HepG2 (cell line): Measurements from ENCODE around the gene UBE2J1. TPM values are rescaled to one million over a fixed set of nuclear protein-coding genes. Genes with fewer than 3 reads are reported as not detected.

Experiments used
- ATAC-seq: fragments of 200-7000 bp; cut with Tn5 transposase; 3 replicates; pipeline ENCODE4 v1.9.1; 2020; ENCODE audit warnings: mild to moderate bottlenecking, moderate library complexity
- BruUV-seq: library from RNA; stranded (reverse); fragments of 400-500 nt; replicated peaks from 2 replicates; lab custom pipeline; 2021; lab: Mats Ljungman, UMichigan
- CTCF ChIA-PET: fragments of 300-600 bp; formaldehyde crosslinking; extraction: SDS; loops from one replicate; lab custom pipeline; 2021; ENCODE audit warnings: low total read pairs, inconsistent platforms, low intra/inter-chr PET ratio; lab: Yijun Ruan, JAX
- POLR2A ChIA-PET: fragments of 350-600 bp; sonication (Branson Sonifier 250); formaldehyde crosslinking; loops from one replicate; lab custom pipeline; 2020; ENCODE audit warnings: antibody characterized with exemption, inconsistent platforms; lab: Yijun Ruan, JAX
- DNase-seq: peaks from one replicate; pipeline ENCODE4 v3.0.0-alpha.2; 2015; ENCODE audit warnings: low spot score
- FAIRE-seq: peaks from 3 replicates; lab custom pipeline; 2011; peaks lifted over from hg19 to GRCh38; lab: Jason Lieb, UNC
- H2AFZ ChIP-seq: one replicate; pipeline ENCODE4 v1.6.1; 2011; ENCODE audit warnings: low read length, inconsistent platforms
- H3K27ac ChIP-seq: fragments of 300-600 bp; 3 replicates; pipeline ENCODE4 v1.8.0; 2011; ENCODE audit warnings: mixed run types, mild to moderate bottlenecking, mixed read lengths, low read length, inconsistent platforms; ENCODE audit not compliant: insufficient read depth; ENCODE audit errors: extremely low read length
- H3K27me3 ChIP-seq, 2 experiments: fragments of 200-600 bp in 1 of 2; 2 replicates in 1 of 2; 3 replicates in 1 of 2; pipeline versions ENCODE4 v1.6.0 to v1.8.0; 2011; ENCODE audit warnings: low read length in 2 of 2, mild to moderate bottlenecking in 2 of 2, moderate library complexity in 2 of 2, inconsistent platforms in 1 of 2; ENCODE audit not compliant: insufficient read depth in 2 of 2, control insufficient read depth in 1 of 2
- H3K36me3 ChIP-seq, 2 experiments: fragments of 200-600 bp in 1 of 2; replicated peaks in 1 of 2; 2 replicates in 1 of 2; 3 replicates in 1 of 2; pipeline versions ENCODE4 v1.5.1 to v1.8.0; 2011; ENCODE audit warnings: low read length in 2 of 2, inconsistent platforms in 1 of 2; ENCODE audit not compliant: insufficient read depth in 2 of 2, control insufficient read depth in 1 of 2
- H3K4me1 ChIP-seq: 2 replicates; pipeline ENCODE4 v1.5.1; 2012; ENCODE audit warnings: low read length, inconsistent platforms; ENCODE audit not compliant: insufficient read depth
- H3K4me2 ChIP-seq: 2 replicates; pipeline ENCODE4 v1.6.0; 2011; ENCODE audit warnings: low read depth, low read length, inconsistent platforms
- H3K4me3 ChIP-seq, 3 experiments: fragments of 200-600 bp in 1 of 3; sonication (generic), shearing (Covaris generic) in 1 of 3; replicated peaks in 1 of 3; 2 replicates each; pipeline ENCODE4 v1.5.1; 2011 to 2016; ENCODE audit warnings: low read length in 3 of 3, inconsistent platforms in 2 of 3, low read depth in 2 of 3, mild to moderate bottlenecking in 2 of 3, control low read depth in 1 of 3, mixed read lengths in 1 of 3; ENCODE audit not compliant: insufficient read depth in 1 of 3
- H3K79me2 ChIP-seq: one replicate; pipeline ENCODE4 v1.6.1; 2011; ENCODE audit warnings: low read length, inconsistent platforms; ENCODE audit not compliant: insufficient read depth
- H3K9ac ChIP-seq: 2 replicates; pipeline ENCODE4 v1.6.0; 2011; ENCODE audit warnings: mild to moderate bottlenecking, low read depth, low read length, inconsistent platforms; ENCODE audit not compliant: insufficient read depth
- H3K9me3 ChIP-seq: 2 replicates; pipeline ENCODE4 v1.5.1; 2012; ENCODE audit warnings: mild to moderate bottlenecking, low read length
- H4K20me1 ChIP-seq: 2 replicates; pipeline ENCODE4 v1.6.0; 2011; ENCODE audit warnings: inconsistent platforms, mild to moderate bottlenecking, low read length, moderate library complexity; ENCODE audit not compliant: insufficient read depth
- BCL6 ChIP-seq: IDR thresholded peaks from 2 replicates; pipeline ENCODE4 v1.6.1; 2016; ENCODE audit warnings: missing genetic modification reagents, missing compliant biosample characterization
- PHF8 ChIP-seq: sonication (generic); formaldehyde crosslinking; IDR thresholded peaks from 2 replicates; pipeline ENCODE4 v1.5.0; 2020; ENCODE audit warnings: missing genetic modification reagents
- TEAD2 ChIP-seq: sonication (generic); formaldehyde crosslinking; IDR thresholded peaks from 2 replicates; pipeline ENCODE4 v1.9.0; 2021; ENCODE audit warnings: missing genetic modification reagents
- WGBS: methylation state at CpG from one replicate; pipeline ENCODE4 v1.1.6; 2017; ENCODE audit warnings: low lambda C conversion rate; 5-methylcytosine and 5-hydroxymethylcytosine counted together
- in situ Hi-C: cut with HindIII; loops from 2 replicates; pipeline ENCODE4 v1.10.0; 2017; ENCODE audit warnings: low pct_unique_long_range_greater_than_20kb; ENCODE audit not compliant: extremely low pct_ligation_motif_present
- intact Hi-C: fragments of 100-400 bp; cut with micrococcal nuclease; formaldehyde crosslinking; loops from one replicate; pipeline ENCODE4 v1.10.0; 2022; ENCODE audit not compliant: unreplicated experiment
- polyA plus RNA-seq, 8 experiments: library from polyadenylated mRNA; depleted of rRNA in 3 of 8; stranded (reverse) in 7 of 8; unstranded in 1 of 8; fragments of >200 nt; fragmentation: Illumina TruSeq in 4 of 8; extraction: Trizol in 4 of 8; gene quantifications; 2 replicates each; pipeline versions ENCODE4 v1.2.1 to v1.2.3, GENCODE V29; 2011 to 2016; ENCODE audit warnings: low read depth in 4 of 8, missing spikeins in 1 of 8, mixed read lengths in 1 of 8; ENCODE audit not compliant: insufficient read depth in 1 of 8
- total RNA-seq, 5 experiments: library from RNA; depleted of rRNA; stranded (reverse); fragments of >200 nt; fragmentation: Illumina TruSeq; extraction: Trizol; gene quantifications; 2 replicates each; pipeline ENCODE4 v1.2.3, GENCODE V29; 2016; ENCODE audit warnings: low read depth in 1 of 5
- TF ChIP-seq, protein P1 (sequence below): sonication (generic); formaldehyde crosslinking; IDR thresholded peaks from 2 replicates; pipeline ENCODE4 v1.4.0; 2020; ENCODE audit warnings: mild to moderate bottlenecking, missing genetic modification reagents
- TF ChIP-seq, protein P2 (sequence below): IDR thresholded peaks from 2 replicates; pipeline ENCODE4 v1.6.1; 2016; ENCODE audit warnings: low read depth, control low read depth

The UBE2J1 gene
- total and polyA plus RNA-seq, 2 of the 13 experiments (the other 11 are each of a cell fraction or from before 2014, with no cell fraction given) = 19.3 to 24.6 TPM

DNA sequence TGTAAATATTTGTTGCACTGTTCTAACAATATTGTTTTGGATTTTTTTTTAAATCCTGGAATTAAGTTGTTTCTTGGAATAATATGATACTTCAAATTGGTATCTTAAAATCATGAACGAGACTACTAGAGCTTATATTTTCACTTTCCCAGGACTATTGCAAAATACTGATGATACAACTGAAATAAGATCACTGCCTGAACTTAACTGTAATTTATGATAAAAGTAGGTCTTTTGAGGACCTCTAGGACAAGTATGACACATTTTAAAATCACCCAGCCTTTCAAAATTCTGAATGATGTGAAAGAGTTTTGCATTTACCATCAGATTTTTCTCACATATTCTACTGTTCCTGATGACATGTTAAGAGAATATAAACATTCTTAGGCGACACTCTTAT, 8.6 kb upstream of the UBE2J1 start (continued):
- TF ChIP-seq, protein P1, sequence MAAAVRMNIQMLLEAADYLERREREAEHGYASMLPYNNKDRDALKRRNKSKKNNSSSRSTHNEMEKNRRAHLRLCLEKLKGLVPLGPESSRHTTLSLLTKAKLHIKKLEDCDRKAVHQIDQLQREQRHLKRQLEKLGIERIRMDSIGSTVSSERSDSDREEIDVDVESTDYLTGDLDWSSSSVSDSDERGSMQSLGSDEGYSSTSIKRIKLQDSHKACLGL (CRISPR knock-in tag) = no peak
- TF ChIP-seq TEAD2 (CRISPR knock-in tag) (no peak), PHF8 (CRISPR knock-in tag) (no peak)

DNA sequence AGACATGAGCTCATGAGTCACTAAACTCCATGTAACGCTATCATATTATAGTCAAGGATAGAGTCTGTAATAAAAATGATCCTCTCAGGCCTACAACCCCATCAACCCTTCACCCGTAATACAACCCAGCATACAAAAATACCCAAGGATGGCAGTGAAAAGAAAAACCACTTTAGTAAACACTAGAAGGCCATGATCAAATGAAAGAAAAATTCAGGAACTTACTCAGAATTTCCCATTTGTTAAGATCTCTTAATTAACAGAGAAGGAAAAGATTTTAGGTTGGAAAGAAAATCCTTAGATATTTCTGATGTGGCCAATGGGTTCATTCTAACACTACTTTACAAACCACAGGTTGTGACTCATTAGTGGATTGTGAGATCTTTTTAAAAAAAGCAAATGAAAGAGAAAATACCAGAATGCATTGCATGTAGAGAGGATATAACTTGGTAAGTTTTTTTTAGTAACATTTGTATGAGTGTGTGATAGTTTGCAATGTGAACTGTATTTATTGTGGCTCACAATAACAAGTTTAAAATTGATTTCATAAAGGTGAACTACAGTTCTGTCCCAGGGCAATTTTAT, 8.0 kb upstream of the UBE2J1 start:
- no peak for TF ChIP-seq BCL6
- TF ChIP-seq, protein P2, sequence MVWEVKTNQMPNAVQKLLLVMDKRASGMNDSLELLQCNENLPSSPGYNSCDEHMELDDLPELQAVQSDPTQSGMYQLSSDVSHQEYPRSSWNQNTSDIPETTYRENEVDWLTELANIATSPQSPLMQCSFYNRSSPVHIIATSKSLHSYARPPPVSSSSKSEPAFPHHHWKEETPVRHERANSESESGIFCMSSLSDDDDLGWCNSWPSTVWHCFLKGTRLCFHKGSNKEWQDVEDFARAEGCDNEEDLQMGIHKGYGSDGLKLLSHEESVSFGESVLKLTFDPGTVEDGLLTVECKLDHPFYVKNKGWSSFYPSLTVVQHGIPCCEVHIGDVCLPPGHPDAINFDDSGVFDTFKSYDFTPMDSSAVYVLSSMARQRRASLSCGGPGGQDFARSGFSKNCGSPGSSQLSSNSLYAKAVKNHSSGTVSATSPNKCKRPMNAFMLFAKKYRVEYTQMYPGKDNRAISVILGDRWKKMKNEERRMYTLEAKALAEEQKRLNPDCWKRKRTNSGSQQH (CRISPR knock-in tag) = no peak
- TF ChIP-seq, all 625 proteins: peak for 0
- no peak overlapping the region for H3K9ac ChIP-seq
- no peak overlapping the region for H2AFZ ChIP-seq
- no peak for FAIRE-seq
- 73% methylated on average over 2 of the region's 2 CpGs for WGBS
- H3K36me3 ChIP-seq = no peaks in the 10 kb centered on the region
- intact Hi-C loops = no loop called here
- no TSS peak for BruUV-seq
- H3K4me3 ChIP-seq = no peak overlapping the region
- H3K27ac ChIP-seq = no peak overlapping the region
- H3K9me3 ChIP-seq = no peaks in the 10 kb centered on the region
- DNase-seq = no peak
- ChIA-PET CTCF (no interaction called here), POLR2A (no interaction called here)
- H3K4me1 ChIP-seq = no peaks in the 10 kb centered on the region
- no peaks in the 10 kb centered on the region for H4K20me1 ChIP-seq
- in situ Hi-C loops = no loop called here
- no peaks in the 10 kb centered on the region for H3K27me3 ChIP-seq
- ATAC-seq = no peak
- no peaks in the 10 kb centered on the region for H3K79me2 ChIP-seq
- no peak overlapping the region for H3K4me2 ChIP-seq
